Measurements from ENCODE around the gene OLFML2A.

DNA sequence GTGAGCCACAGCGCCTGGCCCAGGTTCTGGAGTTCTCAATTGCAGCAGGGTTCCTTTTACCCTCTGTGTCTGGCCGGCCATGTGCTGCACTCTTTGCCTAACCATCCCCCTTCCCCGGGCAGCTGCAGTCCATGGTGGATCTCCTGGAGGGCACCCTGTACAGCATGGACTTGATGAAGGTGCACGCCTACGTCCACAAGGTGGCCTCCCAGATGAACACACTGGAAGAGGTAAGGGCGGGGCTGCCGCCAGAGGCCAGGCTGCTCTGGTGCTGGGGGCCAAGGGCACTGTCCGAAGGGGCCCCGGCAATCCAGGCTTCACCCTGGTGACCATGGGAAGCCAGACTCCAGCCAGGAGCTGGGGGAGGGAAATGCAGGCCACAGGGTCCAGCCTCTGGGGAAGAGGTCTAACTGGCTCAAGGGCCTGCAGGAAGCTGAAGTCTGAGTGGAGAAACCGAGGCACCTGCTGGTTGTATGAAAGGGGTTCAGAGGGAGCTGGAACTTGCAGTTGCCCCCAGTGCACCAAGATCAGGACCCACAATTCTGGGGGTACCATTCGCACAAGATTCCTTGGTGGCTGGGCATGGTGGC is 18.1 kb downstream of the OLFML2A start:
- TF ChIP-seq NFRKB (IDR thresholded peaks at IDR 0.05) (no peak), SP1 (IDR thresholded peaks at IDR 0.05) (no peak), FOXM1 (IDR thresholded peaks at IDR 0.05; ENCODE audit: borderline replicate concordance) (no peak), ARNT (IDR thresholded peaks at IDR 0.05) (no peak), BHLHE40 (IDR thresholded peaks at IDR 0.05; ENCODE audit: borderline replicate concordance) (no peak), TARDBP (IDR thresholded peaks at IDR 0.05) (no peak), L3MBTL2 (conservative IDR thresholded peaks at IDR 0.05) (no peak), FOXA1 (IDR thresholded peaks at IDR 0.05) (no peak), HDGF (IDR thresholded peaks at IDR 0.05; ENCODE audit: borderline replicate concordance) (no peak), CTBP1 (IDR thresholded peaks at IDR 0.05; ENCODE audit: borderline replicate concordance) (no peak), SUZ12 (IDR thresholded peaks at IDR 0.05) (no peak), ELF4 (IDR thresholded peaks at IDR 0.05) (no peak)
- TF ChIP-seq, protein P1, sequence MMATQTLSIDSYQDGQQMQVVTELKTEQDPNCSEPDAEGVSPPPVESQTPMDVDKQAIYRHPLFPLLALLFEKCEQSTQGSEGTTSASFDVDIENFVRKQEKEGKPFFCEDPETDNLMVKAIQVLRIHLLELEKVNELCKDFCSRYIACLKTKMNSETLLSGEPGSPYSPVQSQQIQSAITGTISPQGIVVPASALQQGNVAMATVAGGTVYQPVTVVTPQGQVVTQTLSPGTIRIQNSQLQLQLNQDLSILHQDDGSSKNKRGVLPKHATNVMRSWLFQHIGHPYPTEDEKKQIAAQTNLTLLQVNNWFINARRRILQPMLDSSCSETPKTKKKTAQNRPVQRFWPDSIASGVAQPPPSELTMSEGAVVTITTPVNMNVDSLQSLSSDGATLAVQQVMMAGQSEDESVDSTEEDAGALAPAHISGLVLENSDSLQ (IDR thresholded peaks at IDR 0.05) = no peak

Measured in HEK293T (cell line).